Gastrocnemius medialis (tissue), 4 donors: Measurements from ENCODE around the gene GRM4.

ENCODE experiments used
- POLR2A ChIP-seq, 2 donors: fragments of 450-650 bp; IDR thresholded peaks; one replicate each; pipeline ENCODE4 v1.6.1; 2017; ENCODE audit warnings: antibody characterized with exemption in 2 of 2, mild to moderate bottlenecking in 2 of 2, moderate library complexity in 2 of 2
- TF ChIP-seq, protein P1 (sequence below), 5 experiments: fragments of 450-650 bp in 3 of 5; fragments of 200-600 bp in 2 of 5; sonication (generic) in 2 of 5; IDR thresholded peaks in 4 of 5; conservative IDR thresholded peaks in 1 of 5; 1 replicate in 4 of 5; 2 replicates in 1 of 5; pipeline ENCODE4 v1.5.1; 2016 to 2019; ENCODE audit warnings: antibody characterized with exemption in 5 of 5, mild to moderate bottlenecking in 3 of 5, moderate library complexity in 3 of 5

GRCh38 chr6:34046617-34047016 is 99.3 kb downstream of the GRM4 start:
- TF ChIP-seq, protein P1, sequence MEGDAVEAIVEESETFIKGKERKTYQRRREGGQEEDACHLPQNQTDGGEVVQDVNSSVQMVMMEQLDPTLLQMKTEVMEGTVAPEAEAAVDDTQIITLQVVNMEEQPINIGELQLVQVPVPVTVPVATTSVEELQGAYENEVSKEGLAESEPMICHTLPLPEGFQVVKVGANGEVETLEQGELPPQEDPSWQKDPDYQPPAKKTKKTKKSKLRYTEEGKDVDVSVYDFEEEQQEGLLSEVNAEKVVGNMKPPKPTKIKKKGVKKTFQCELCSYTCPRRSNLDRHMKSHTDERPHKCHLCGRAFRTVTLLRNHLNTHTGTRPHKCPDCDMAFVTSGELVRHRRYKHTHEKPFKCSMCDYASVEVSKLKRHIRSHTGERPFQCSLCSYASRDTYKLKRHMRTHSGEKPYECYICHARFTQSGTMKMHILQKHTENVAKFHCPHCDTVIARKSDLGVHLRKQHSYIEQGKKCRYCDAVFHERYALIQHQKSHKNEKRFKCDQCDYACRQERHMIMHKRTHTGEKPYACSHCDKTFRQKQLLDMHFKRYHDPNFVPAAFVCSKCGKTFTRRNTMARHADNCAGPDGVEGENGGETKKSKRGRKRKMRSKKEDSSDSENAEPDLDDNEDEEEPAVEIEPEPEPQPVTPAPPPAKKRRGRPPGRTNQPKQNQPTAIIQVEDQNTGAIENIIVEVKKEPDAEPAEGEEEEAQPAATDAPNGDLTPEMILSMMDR (IDR thresholded peaks at IDR 0.05 in 4 of 5, conservative IDR thresholded peaks at IDR 0.05 in 1 of 5): no peak
- no peak for TF ChIP-seq POLR2A (IDR thresholded peaks at IDR 0.05)
